GM12891 (cell line): ENCODE measurements around the gene OR52B6.
A peak's percentile ranks its signal among the peaks of the same experiment; 100 is the strongest.

Experiments used
- POLR2A ChIP-seq: IDR thresholded peaks from 2 replicates; pipeline ENCODE4 v1.6.1; 2011; ENCODE audit warnings: low read depth, low read length, control low read depth
- SPI1 ChIP-seq: IDR thresholded peaks from 2 replicates; pipeline ENCODE4 v1.6.1; 2011; ENCODE audit warnings: low read depth, low read length, control low read depth
- TAF1 ChIP-seq: IDR thresholded peaks from 2 replicates; pipeline ENCODE4 v1.6.1; 2011; ENCODE audit warnings: low read depth, low read length, control low read depth

DNA sequence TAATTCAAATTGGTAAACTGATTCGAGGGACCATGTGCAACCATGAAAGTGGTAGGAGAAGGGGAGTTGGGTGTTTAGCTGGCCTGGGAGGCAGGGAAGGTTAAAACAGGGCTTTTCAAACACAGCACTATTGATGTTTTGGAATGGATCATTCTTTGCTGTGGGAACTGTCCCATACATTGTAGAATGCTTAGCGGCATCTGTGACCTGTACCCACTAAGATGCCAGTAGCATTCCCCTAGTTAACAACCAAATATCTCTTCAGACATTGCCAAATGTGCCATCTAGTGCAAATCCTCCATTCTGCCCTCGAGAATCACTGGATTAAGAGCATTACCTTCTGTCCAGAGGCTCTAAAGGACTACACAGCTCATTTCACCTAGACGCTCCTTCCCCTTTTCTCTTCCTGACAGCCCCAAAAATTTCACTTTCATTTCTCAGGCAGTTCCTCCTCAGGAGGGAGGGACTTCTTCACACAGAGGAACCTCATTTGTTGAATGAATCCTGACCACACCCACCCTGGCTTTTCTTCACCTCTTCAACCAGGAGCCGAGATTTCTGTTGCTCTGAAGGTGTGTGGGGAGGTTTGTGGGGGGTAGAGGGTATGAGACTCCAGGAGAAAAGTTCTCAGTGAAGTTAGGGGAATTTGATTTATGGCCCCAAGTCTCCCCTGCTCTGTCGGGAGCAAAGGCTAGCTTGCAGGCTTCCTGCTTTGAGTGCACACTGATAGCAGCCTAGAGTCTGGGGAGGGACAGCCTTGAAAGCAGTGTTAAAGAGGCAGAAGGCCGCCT is 44.0 kb downstream of the OR52B6 start, which contains the start of gene TRIM34:
- TF ChIP-seq POLR2A (peak; percentile 96), SPI1 (peak; percentile 89), TAF1 (peak; percentile 76)
